SK-N-SH (cell line): ENCODE data around the gene FAM81A. TPM values are rescaled to one million over a fixed set of nuclear protein-coding genes. Genes with fewer than 3 reads are reported as not detected.
"Not testable (repeated sequence)": the region's sequence is repeated elsewhere in the genome, so short reads cannot be mapped to it uniquely, and the experiment has no call there.

Experiments
- CTCF ChIA-PET: fragments of 300-600, 350-600 bp; formaldehyde crosslinking; extraction: SDS; loops from one replicate; lab custom pipeline; 2021; lab: Yijun Ruan, JAX
- POLR2A ChIA-PET: fragments of 350-600 bp; sonication (Branson Sonifier 250); formaldehyde crosslinking; extraction: SDS; loops from one replicate; lab custom pipeline; 2020; ENCODE audit warnings: antibody characterized with exemption, inconsistent platforms; lab: Yijun Ruan, JAX
- DNase-seq: peaks from one replicate; pipeline ENCODE4 v3.0.0; 2012
- H2AFZ ChIP-seq: fragments of 200-600 bp; sonication (generic); 2 replicates; pipeline ENCODE4 v1.8.1; 2016; ENCODE audit warnings: antibody characterized with exemption, mild to moderate bottlenecking, low read depth
- H3F3A ChIP-seq: fragments of 200-600 bp; sonication (generic); replicated peaks from 2 replicates; pipeline ENCODE3; 2016; ENCODE audit warnings: antibody characterized with exemption, mild to moderate bottlenecking; ENCODE audit not compliant: insufficient read depth
- H3K27ac ChIP-seq, 2 experiments: fragments of 200-500 bp in 1 of 2; fragments of 200-600 bp in 1 of 2; sonication (Bioruptor generic) in 1 of 2; sonication (generic), shearing (Covaris generic) in 1 of 2; 2 replicates each; pipeline versions ENCODE4 v1.5.1 to v1.6.1; 2014 to 2016; ENCODE audit warnings: low read depth in 2 of 2, inconsistent platforms in 1 of 2, low read length in 1 of 2, mild to moderate bottlenecking in 1 of 2, mixed read lengths in 1 of 2
- H3K27me3 ChIP-seq: fragments of 200-600 bp; sonication (generic), shearing (Covaris generic); 2 replicates; pipeline ENCODE4 v1.6.1; 2016; ENCODE audit warnings: mixed run types; ENCODE audit not compliant: insufficient read depth
- H3K36me3 ChIP-seq, 2 experiments: fragments of 200-500 bp in 1 of 2; fragments of 200-600 bp in 1 of 2; sonication (Bioruptor generic) in 1 of 2; sonication (generic) in 1 of 2; replicated peaks in 1 of 2; 2 replicates each; pipeline versions ENCODE3 to v1.5.1; 2014 to 2016; ENCODE audit warnings: low read length in 1 of 2, mild to moderate bottlenecking in 1 of 2; ENCODE audit not compliant: insufficient read depth in 2 of 2, control insufficient read depth in 1 of 2
- H3K4me1 ChIP-seq, 2 experiments: fragments of 200-500 bp in 1 of 2; fragments of 200-600 bp in 1 of 2; sonication (Bioruptor generic) in 1 of 2; sonication (generic), shearing (Covaris generic) in 1 of 2; 2 replicates each; pipeline versions ENCODE4 v1.5.1 to v1.6.1; 2014 to 2016; ENCODE audit warnings: low read depth in 1 of 2, low read length in 1 of 2, mixed run types in 1 of 2; ENCODE audit not compliant: insufficient read depth in 2 of 2, control insufficient read depth in 1 of 2
- H3K4me2 ChIP-seq: fragments of 200-600 bp; sonication (generic), shearing (Covaris generic); 2 replicates; pipeline ENCODE4 v1.6.1; 2017; ENCODE audit warnings: mixed run types
- H3K4me3 ChIP-seq, 2 experiments: fragments of 200-500 bp in 1 of 2; fragments of 200-600 bp in 1 of 2; sonication (Bioruptor generic) in 1 of 2; sonication (generic), shearing (Covaris generic) in 1 of 2; 2 replicates each; pipeline versions ENCODE4 v1.5.1 to v1.8.1; 2014 to 2016; ENCODE audit warnings: low read depth in 2 of 2, inconsistent platforms in 1 of 2, low read length in 1 of 2, mild to moderate bottlenecking in 1 of 2, mixed read lengths in 1 of 2, moderate library complexity in 1 of 2
- H3K79me2 ChIP-seq: fragments of 200-600 bp; sonication (generic); 2 replicates; pipeline ENCODE4 v1.8.1; 2017; ENCODE audit warnings: mild to moderate bottlenecking; ENCODE audit not compliant: insufficient read depth
- H3K9ac ChIP-seq: fragments of 200-600 bp; sonication (generic); 2 replicates; pipeline ENCODE4 v1.6.1; 2017; ENCODE audit warnings: mixed run types
- H3K9me2 ChIP-seq: fragments of 200-600 bp; sonication (generic); 2 replicates; pipeline ENCODE4 v1.6.1; 2017; ENCODE audit warnings: mixed run types
- H3K9me3 ChIP-seq: fragments of 200-600 bp; sonication (generic); 2 replicates; pipeline ENCODE4 v1.6.1; 2017; ENCODE audit warnings: mixed run types, mild to moderate bottlenecking, moderate library complexity
- H4K20me1 ChIP-seq: fragments of 200-600 bp; sonication (generic); 2 replicates; pipeline ENCODE4 v1.6.1; 2017; ENCODE audit warnings: mild to moderate bottlenecking, mixed run types; ENCODE audit not compliant: insufficient read depth
- FOXM1 ChIP-seq: IDR thresholded peaks from 2 replicates; pipeline ENCODE4 v1.4.0; 2012; ENCODE audit warnings: low read depth, mild to moderate bottlenecking
- GATA2 ChIP-seq: sonication (generic); formaldehyde crosslinking; IDR thresholded peaks from 2 replicates; pipeline ENCODE4 v1.5.0; 2020; ENCODE audit warnings: mild to moderate bottlenecking, missing genetic modification reagents
- TCF12 ChIP-seq: IDR thresholded peaks from 2 replicates; pipeline ENCODE4 v1.4.0; 2012
- TEAD4 ChIP-seq: IDR thresholded peaks from 2 replicates; pipeline ENCODE4 v1.4.0; 2012; ENCODE audit warnings: mild to moderate bottlenecking, borderline replicate concordance; ENCODE audit not compliant: insufficient read depth
- WGBS: methylation state at CpG from one replicate; pipeline ENCODE4 v1.1.6; 2017; ENCODE audit warnings: low lambda C conversion rate; 5-methylcytosine and 5-hydroxymethylcytosine counted together
- polyA plus RNA-seq, 3 experiments: library from polyadenylated mRNA; depleted of rRNA; stranded (reverse); fragments of >200 nt; gene quantifications; 2 replicates each; pipeline ENCODE4 v1.2.3, GENCODE V29; 2012
- TF ChIP-seq, protein P1 (sequence below): IDR thresholded peaks from 2 replicates; pipeline ENCODE4; 2012
- TF ChIP-seq, protein P2 (sequence below): fragments of 150-350 bp; IDR thresholded peaks from 2 replicates; pipeline ENCODE4 v1.6.1; 2017; ENCODE audit warnings: antibody characterized with exemption, low read length, low read depth, borderline replicate concordance

FAM81A gene
- polyA plus RNA-seq, 1 of the 3 experiments (the other 2 are of a cell fraction), result 1.1 TPM

DNA sequence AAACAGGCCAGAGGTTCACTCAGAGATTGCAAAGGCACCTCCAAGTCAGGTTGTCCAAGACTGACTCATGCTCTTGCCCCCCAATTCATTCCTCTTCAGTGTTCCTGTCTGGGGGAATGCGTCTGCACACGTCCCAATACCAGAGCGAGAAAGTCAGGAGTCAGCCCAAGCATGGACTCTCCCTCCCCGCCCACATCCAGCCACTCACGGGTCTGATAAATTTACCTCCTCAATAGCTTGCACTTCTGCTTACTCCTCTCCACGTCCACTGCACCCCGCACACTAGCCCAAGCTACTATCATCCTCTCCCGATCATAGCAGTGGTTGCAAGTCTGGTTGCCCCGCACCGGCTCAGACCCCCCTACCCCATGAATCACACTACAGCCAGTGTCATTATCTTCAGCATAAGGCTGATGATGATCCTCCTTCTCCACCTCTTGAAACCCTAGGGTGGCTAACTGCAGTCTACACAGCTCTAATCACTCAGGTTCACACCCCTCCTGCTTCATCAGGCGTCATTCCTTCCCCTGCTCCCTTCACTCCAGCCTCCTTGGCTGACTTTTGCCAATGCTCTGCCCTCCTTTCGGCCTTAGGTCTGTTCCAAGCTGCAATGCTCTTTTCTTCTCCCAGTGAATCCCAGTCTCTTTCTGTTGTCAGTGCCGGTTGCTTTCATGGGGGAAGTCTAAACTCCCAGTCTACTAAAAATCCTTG, 37.7 kb upstream of the FAM81A start:
- H3K4me2 ChIP-seq, result no peak overlapping the region

DNA sequence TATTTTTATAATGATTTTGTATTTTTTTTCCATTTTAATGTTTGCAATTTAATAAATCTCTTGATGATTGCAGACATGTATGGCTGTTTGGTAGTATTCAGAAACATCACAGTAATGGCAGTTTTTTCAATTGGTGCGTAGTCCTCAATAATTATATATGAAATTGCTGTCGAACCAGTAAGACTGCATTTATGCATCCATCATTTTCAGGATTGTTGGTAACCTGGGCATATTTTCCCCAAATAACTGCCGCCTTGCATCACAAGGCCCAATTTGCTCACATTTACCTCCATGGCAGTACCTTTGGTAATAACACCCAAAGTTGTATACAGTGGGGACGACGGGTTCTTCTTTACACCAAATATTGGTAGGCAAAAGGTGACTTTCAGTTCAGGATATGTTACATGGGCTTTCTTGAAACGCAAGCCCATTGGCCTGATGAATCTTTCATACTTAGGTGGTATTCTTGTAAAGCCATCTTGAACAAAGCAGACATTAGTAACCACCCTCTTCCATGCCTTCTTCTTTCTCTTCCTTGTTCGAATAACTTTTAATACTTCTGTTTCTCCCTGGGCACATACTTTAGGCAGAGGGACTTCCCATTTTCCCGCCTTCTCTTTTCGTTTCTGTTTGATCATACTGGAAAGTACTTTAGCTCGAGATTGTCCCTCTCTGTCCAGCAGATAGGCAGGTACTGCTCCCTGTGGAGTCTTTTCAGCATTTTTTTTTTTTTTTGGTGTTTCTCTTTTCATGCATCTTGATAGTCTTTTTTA, 36.7 kb upstream of the FAM81A start:
- H3K36me3 ChIP-seq, H3K79me2 ChIP-seq, H3K4me2 ChIP-seq, DNase-seq, H3K9me3 ChIP-seq, H3K4me3 ChIP-seq, CTCF ChIA-PET, H3K27me3 ChIP-seq, H3K9me2 ChIP-seq, H3F3A ChIP-seq, H2AFZ ChIP-seq, H3K27ac ChIP-seq, H4K20me1 ChIP-seq, POLR2A ChIA-PET, H3K9ac ChIP-seq, H3K4me1 ChIP-seq: not testable (repeated sequence)
- 86% methylated on average over 10 of the region's 10 CpGs for WGBS

More for the DNA sequence above, 37.7 kb upstream of the FAM81A start:
- Histone ChIP-seq H3K4me3 (no peak overlapping the region), H3K79me2 (no peaks in the 10 kb centered on the region), H3K27ac (no peak overlapping the region)
- TF ChIP-seq, protein P1, sequence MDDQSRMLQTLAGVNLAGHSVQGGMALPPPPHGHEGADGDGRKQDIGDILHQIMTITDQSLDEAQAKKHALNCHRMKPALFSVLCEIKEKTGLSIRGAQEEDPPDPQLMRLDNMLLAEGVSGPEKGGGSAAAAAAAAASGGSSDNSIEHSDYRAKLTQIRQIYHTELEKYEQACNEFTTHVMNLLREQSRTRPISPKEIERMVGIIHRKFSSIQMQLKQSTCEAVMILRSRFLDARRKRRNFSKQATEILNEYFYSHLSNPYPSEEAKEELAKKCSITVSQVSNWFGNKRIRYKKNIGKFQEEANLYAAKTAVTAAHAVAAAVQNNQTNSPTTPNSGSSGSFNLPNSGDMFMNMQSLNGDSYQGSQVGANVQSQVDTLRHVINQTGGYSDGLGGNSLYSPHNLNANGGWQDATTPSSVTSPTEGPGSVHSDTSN, result no peak
- TF ChIP-seq, all 33 proteins: peak for 0
- H3K4me1 ChIP-seq, result no peaks in the 10 kb centered on the region
- no peaks in the 10 kb centered on the region for H3K36me3 ChIP-seq
- DNase-seq, result no peak
- H3F3A ChIP-seq, result no peaks in the 10 kb centered on the region
- H4K20me1 ChIP-seq, result no peaks in the 10 kb centered on the region
- ChIA-PET POLR2A (no interaction called here), CTCF (no interaction called here)
- H3K9me3 ChIP-seq, result no peaks in the 10 kb centered on the region
- no peaks in the 10 kb centered on the region for H3K27me3 ChIP-seq
- no peak overlapping the region for H2AFZ ChIP-seq
- H3K9me2 ChIP-seq, result no peaks in the 10 kb centered on the region
- 88% methylated on average over 13 of the region's 13 CpGs for WGBS
- H3K9ac ChIP-seq, result no peak overlapping the region

DNA sequence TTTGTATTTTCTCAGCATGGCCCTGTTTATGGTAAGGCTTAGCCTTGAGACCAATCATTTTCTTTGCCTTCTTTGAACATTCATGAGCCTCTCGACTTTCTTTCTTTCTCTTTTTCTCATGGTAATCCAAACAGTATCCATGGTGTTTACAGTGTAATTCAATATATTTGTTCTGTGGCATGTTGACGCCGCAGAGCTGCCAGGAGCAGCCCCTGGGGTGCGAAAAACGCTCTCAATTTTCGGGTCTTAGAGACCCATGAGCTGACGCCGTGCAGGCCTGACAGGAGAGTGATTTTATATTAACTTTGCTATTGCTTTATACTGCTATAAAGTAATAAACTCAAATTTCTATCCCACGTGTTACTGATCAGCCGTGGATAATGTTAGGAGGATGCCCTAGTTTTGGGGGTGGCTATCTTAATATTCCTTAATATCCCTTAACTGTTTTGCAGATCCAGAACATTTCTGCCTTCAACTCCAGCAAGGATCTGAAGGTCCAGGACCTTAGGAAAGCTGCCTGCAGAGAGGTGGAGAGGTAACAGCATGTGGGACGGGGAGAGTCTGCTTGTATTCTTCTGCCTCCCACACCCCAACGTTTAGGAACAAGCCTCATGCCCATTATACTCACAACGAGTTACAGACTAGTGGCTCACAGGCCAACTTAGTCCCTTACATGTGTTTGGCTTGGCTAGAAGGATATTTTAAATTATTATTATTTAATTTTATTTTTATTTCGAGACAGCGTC, 36.0 kb upstream of the FAM81A start:
- WGBS, result 78% methylated on average over 15 of the region's 15 CpGs
- POLR2A ChIA-PET, result no interaction called here

More for the DNA sequence above, 36.0 kb upstream of the FAM81A start:
- Histone ChIP-seq H4K20me1 (no peaks in the 10 kb centered on the region), H3K4me1 (no peaks in the 10 kb centered on the region), H3K9ac (no peak overlapping the region), H2AFZ (no peak overlapping the region), H3K4me2 (no peak overlapping the region), H3K36me3 (no peaks in the 10 kb centered on the region), H3K9me3 (no peaks in the 10 kb centered on the region), H3K27ac (no peak overlapping the region), H3K79me2 (no peaks in the 10 kb centered on the region), H3K27me3 (no peaks in the 10 kb centered on the region), H3F3A (no peaks in the 10 kb centered on the region), H3K9me2 (no peaks in the 10 kb centered on the region), H3K4me3 (no peak overlapping the region)
- no peak for TF ChIP-seq TCF12
- TF ChIP-seq FOXM1, result no peak
- no peak for TF ChIP-seq GATA2 (CRISPR knock-in tag)
- no peak for TF ChIP-seq TEAD4
- TF ChIP-seq, protein P2, sequence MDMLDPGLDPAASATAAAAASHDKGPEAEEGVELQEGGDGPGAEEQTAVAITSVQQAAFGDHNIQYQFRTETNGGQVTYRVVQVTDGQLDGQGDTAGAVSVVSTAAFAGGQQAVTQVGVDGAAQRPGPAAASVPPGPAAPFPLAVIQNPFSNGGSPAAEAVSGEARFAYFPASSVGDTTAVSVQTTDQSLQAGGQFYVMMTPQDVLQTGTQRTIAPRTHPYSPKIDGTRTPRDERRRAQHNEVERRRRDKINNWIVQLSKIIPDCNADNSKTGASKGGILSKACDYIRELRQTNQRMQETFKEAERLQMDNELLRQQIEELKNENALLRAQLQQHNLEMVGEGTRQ, result no peak
- CTCF ChIA-PET, result no interaction called here
- no peak for DNase-seq
